ENCODE data around the gene GSTM2.

- TF ChIP-seq CTCF (IDR thresholded peaks at IDR 0.05), result no peak
- no peak for TF ChIP-seq POLR2A (IDR thresholded peaks at IDR 0.05)
Measured at GRCh38 chr1:109630898-109631512, 36.9 kb upstream of the GSTM2 start.

All from body of pancreas (tissue), 4 donors.